ENCODE measurements around the gene DNAH5. TPM values are rescaled to one million over a fixed set of nuclear protein-coding genes. Genes with fewer than 3 reads are reported as not detected.

Gene DNAH5
- total RNA-seq, 1 experiment from 2014 or later: 0.14 TPM

DNA sequence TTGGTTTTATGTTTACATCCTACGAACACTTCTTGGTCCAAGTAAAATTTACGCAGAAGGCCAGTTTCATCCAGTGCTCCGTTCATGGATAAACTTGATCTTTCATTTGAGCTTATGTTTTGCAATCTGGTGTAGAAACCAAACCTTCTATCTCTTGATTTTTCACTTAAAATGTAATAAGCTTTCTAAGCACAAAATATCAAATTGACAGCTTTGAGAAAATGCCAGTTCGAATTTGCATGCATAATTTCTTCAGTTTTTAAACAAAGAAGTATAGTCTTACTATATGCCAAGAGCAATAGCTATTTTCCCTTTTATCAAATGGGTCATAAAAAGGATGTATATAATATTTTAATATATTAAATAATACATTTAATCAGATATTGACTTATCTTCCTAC is 17.8 kb downstream of the DNAH5 start:
- Mint-ChIP-seq H3K4me3 (ENCODE audit: unreplicated experiment) (no peak overlapping the region), H3K27me3 (ENCODE audit: insufficient read depth, unreplicated experiment) (no peaks in the 10 kb centered on the region), H3K4me1 (ENCODE audit: low read depth, unreplicated experiment) (no peaks in the 10 kb centered on the region), H3K36me3 (ENCODE audit: insufficient read depth, unreplicated experiment) (no peaks in the 10 kb centered on the region), H3K27ac (ENCODE audit: unreplicated experiment) (no peak overlapping the region), H3K9me3 (ENCODE audit: unreplicated experiment) (no peaks in the 10 kb centered on the region)
- CTCF ChIA-PET: no interaction called here
- no TSS peak for BruUV-seq (replicated peaks)
- Histone ChIP-seq H3K9me3 (no peaks in the 10 kb centered on the region), H3K27me3 (replicated peaks; ENCODE audit: control insufficient read depth, insufficient read depth, low read length) (no peaks in the 10 kb centered on the region), H3K4me1 (no peaks in the 10 kb centered on the region), H3K36me3 (ENCODE audit: control insufficient read depth, insufficient read depth, low read length) (no peaks in the 10 kb centered on the region), H3K4me3 (ENCODE audit: low read depth, low read length) (no peak overlapping the region)
- TF ChIP-seq, protein P1, sequence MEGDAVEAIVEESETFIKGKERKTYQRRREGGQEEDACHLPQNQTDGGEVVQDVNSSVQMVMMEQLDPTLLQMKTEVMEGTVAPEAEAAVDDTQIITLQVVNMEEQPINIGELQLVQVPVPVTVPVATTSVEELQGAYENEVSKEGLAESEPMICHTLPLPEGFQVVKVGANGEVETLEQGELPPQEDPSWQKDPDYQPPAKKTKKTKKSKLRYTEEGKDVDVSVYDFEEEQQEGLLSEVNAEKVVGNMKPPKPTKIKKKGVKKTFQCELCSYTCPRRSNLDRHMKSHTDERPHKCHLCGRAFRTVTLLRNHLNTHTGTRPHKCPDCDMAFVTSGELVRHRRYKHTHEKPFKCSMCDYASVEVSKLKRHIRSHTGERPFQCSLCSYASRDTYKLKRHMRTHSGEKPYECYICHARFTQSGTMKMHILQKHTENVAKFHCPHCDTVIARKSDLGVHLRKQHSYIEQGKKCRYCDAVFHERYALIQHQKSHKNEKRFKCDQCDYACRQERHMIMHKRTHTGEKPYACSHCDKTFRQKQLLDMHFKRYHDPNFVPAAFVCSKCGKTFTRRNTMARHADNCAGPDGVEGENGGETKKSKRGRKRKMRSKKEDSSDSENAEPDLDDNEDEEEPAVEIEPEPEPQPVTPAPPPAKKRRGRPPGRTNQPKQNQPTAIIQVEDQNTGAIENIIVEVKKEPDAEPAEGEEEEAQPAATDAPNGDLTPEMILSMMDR (IDR thresholded peaks at IDR 0.05; ENCODE audit: insufficient read depth in 1 of 2, low read depth in 1 of 2, low read length in 1 of 2, severe bottlenecking in 1 of 2, unreplicated experiment in 1 of 2): no peak
- POLR2A ChIA-PET: no interaction called here
- intact Hi-C loops (cut with micrococcal nuclease; ENCODE audit: unreplicated experiment): no loop called here
- DNase-seq: no peak

DNA sequence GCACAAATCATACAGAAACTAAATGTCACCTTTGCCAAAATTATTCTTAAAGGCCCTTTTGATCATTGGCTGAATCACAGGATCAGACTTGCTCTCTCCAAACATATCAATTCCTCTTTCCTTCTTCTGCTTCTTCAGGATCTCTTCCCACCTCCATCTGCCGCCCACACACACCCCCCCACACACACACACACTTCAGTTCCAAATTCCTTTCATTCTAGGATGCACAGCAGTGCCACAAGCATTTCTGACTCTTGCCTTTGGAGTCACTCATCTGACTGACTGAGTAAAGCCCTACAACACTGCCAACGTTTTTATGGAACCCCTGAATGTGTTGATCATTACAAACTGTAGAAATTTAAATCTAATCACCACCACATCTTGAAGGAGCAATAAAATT is 22.9 kb downstream of the DNAH5 start:
- no peak for DNase-seq
- 0 out of 2 replicates have a peak, but pooled peaks cover 3% of the 10 kb centered on the region for H3K4me1 ChIP-seq
- TF ChIP-seq, protein P1 (IDR thresholded peaks at IDR 0.05; ENCODE audit: insufficient read depth in 1 of 2, low read depth in 1 of 2, low read length in 1 of 2, severe bottlenecking in 1 of 2, unreplicated experiment in 1 of 2): no peak
- no peak overlapping the region for H3K27ac Mint-ChIP-seq (ENCODE audit: unreplicated experiment)
- H3K9me3 ChIP-seq: no peaks in the 10 kb centered on the region
- no TSS peak for BruUV-seq (replicated peaks)
- no peak overlapping the region for H3K4me3 ChIP-seq (ENCODE audit: low read depth, low read length)
- ChIA-PET CTCF (no interaction called here), POLR2A (no interaction called here)
- no peaks in the 10 kb centered on the region for H3K27me3 ChIP-seq (replicated peaks; ENCODE audit: control insufficient read depth, insufficient read depth, low read length)
- H3K36me3 ChIP-seq (ENCODE audit: control insufficient read depth, insufficient read depth, low read length): no peaks in the 10 kb centered on the region
- H3K4me1 Mint-ChIP-seq (ENCODE audit: low read depth, unreplicated experiment): no peaks in the 10 kb centered on the region
- peaks cover 3% of the 10 kb centered on the region for H3K27me3 Mint-ChIP-seq (ENCODE audit: insufficient read depth, unreplicated experiment)
- H3K4me3 Mint-ChIP-seq (ENCODE audit: unreplicated experiment): no peak overlapping the region
- H3K9me3 Mint-ChIP-seq (ENCODE audit: unreplicated experiment): no peaks in the 10 kb centered on the region
- intact Hi-C loops (cut with micrococcal nuclease; ENCODE audit: unreplicated experiment): no loop called here
- H3K36me3 Mint-ChIP-seq (ENCODE audit: insufficient read depth, unreplicated experiment): no peaks in the 10 kb centered on the region

DNA sequence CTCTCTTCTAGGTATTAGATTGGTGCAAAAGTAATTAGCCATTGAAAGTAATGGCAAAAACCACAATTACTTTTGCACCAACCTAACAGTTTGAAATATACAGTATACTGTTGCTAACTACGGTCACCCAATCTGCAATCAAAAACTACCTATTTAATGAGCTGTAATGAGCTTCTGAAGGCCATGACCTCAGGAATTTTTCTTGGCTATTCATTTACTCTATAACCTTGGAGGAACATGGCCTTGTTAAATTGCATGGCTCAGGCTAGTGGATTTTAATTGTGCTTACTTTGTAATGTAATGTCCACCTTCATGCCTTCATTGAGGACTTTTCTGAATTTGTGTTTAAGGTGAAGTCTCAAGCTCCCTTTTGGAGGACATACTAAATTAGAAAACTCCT is 24.7 kb downstream of the DNAH5 start:
- POLR2A ChIA-PET: no interaction called here
- TF ChIP-seq, protein P1 (IDR thresholded peaks at IDR 0.05; ENCODE audit: insufficient read depth in 1 of 2, low read depth in 1 of 2, low read length in 1 of 2, severe bottlenecking in 1 of 2, unreplicated experiment in 1 of 2): no peak
- CTCF ChIA-PET: no interaction called here
- Mint-ChIP-seq H3K4me1 (ENCODE audit: low read depth, unreplicated experiment) (no peaks in the 10 kb centered on the region), H3K9me3 (ENCODE audit: unreplicated experiment) (no peaks in the 10 kb centered on the region), H3K4me3 (ENCODE audit: unreplicated experiment) (no peak overlapping the region), H3K27me3 (ENCODE audit: insufficient read depth, unreplicated experiment) (peaks cover 3% of the 10 kb centered on the region), H3K27ac (ENCODE audit: unreplicated experiment) (no peak overlapping the region), H3K36me3 (ENCODE audit: insufficient read depth, unreplicated experiment) (no peaks in the 10 kb centered on the region)
- H3K36me3 ChIP-seq (ENCODE audit: control insufficient read depth, insufficient read depth, low read length): no peaks in the 10 kb centered on the region
- intact Hi-C loops (cut with micrococcal nuclease; ENCODE audit: unreplicated experiment): no loop called here
- H3K4me1 ChIP-seq: 0 out of 2 replicates have a peak, but pooled peaks cover 3% of the 10 kb centered on the region
- no peak overlapping the region for H3K4me3 ChIP-seq (ENCODE audit: low read depth, low read length)
- DNase-seq: no peak
- H3K9me3 ChIP-seq: no peaks in the 10 kb centered on the region
- BruUV-seq (replicated peaks): no TSS peak
- no peaks in the 10 kb centered on the region for H3K27me3 ChIP-seq (replicated peaks; ENCODE audit: control insufficient read depth, insufficient read depth, low read length)
